B cell (primary cell): ENCODE measurements around the gene ERBB3. TPM values are rescaled to one million over a fixed set of nuclear protein-coding genes. Genes with fewer than 3 reads are reported as not detected.

Experiments used
- ATAC-seq: fragments of 200-7000 bp; cut with Tn5 transposase; one replicate; pipeline ENCODE4 v1.10.0; 2021; ENCODE audit warnings: low read depth, mild to moderate bottlenecking, moderate number of reproducible peaks, moderate library complexity
- CTCF ChIA-PET: fragments of 350-600 bp; sonication (Branson Sonifier 250); formaldehyde crosslinking; loops from one replicate; lab custom pipeline; 2021; ENCODE audit warnings: antibody characterized with exemption, inconsistent platforms; lab: Charles Lee
- POLR2A ChIA-PET: fragments of 350-600 bp; sonication (Branson Sonifier 250); formaldehyde crosslinking; loops from one replicate; lab custom pipeline; 2021; ENCODE audit warnings: antibody characterized with exemption; lab: Charles Lee
- DNase-seq: peaks from one replicate; pipeline ENCODE4 v3.0.0; 2013
- H2AFZ ChIP-seq: 2 replicates; pipeline ENCODE4 v1.6.1; 2012; ENCODE audit warnings: mild to moderate bottlenecking, low read depth, low read length; ENCODE audit not compliant: insufficient read depth, poor library complexity, severe bottlenecking
- H3K27ac ChIP-seq, 2 donors: 1 replicate in 1 of 2; 2 replicates in 1 of 2; pipeline ENCODE4 v1.5.1; 2012 to 2013; ENCODE audit warnings: low read length in 2 of 2, mild to moderate bottlenecking in 2 of 2, moderate library complexity in 1 of 2
- H3K27me3 ChIP-seq, 4 experiments: fragments of 200-600 bp in 1 of 4; sonication (generic) in 1 of 4; replicated peaks in 1 of 4; 1 replicate in 2 of 4; 2 replicates in 2 of 4; pipeline versions ENCODE4 v1.6.1 to v1.7.0; 2013 to 2016; ENCODE audit warnings: low read length in 3 of 4, mild to moderate bottlenecking in 2 of 4, mixed read lengths in 1 of 4, moderate library complexity in 1 of 4; ENCODE audit not compliant: insufficient read depth in 4 of 4, control insufficient read depth in 3 of 4; ENCODE audit errors: control extremely low read depth in 1 of 4
- H3K36me3 ChIP-seq, 2 experiments: replicated peaks in 1 of 2; 1 replicate in 1 of 2; 2 replicates in 1 of 2; pipeline versions ENCODE4 v1.6.1 to v1.7.1; 2013; ENCODE audit warnings: low read length in 1 of 2; ENCODE audit not compliant: insufficient read depth in 2 of 2, control insufficient read depth in 1 of 2; ENCODE audit errors: control extremely low read depth in 1 of 2, extremely low read depth in 1 of 2
- H3K4me1 ChIP-seq, 2 donors: fragments of 200-600 bp in 1 of 2; sonication (generic) in 1 of 2; 1 replicate in 1 of 2; 2 replicates in 1 of 2; pipeline versions ENCODE4 v1.5.1 to v1.6.1; 2013 to 2017; ENCODE audit warnings: low read length in 2 of 2; ENCODE audit not compliant: control insufficient read depth in 2 of 2, insufficient read depth in 2 of 2
- H3K4me2 ChIP-seq: replicated peaks from 2 replicates; pipeline ENCODE3; 2012; ENCODE audit warnings: mild to moderate bottlenecking, low read depth, low read length; ENCODE audit not compliant: poor library complexity, severe bottlenecking
- H3K4me3 ChIP-seq, 5 experiments: fragments of 200-600 bp in 1 of 5; sonication (generic) in 1 of 5; 1 replicate in 3 of 5; 2 replicates in 2 of 5; pipeline versions ENCODE4 v1.5.1 to v1.7.0; 2011 to 2016; ENCODE audit warnings: low read length in 4 of 5, mild to moderate bottlenecking in 4 of 5, low read depth in 2 of 5, control low read depth in 1 of 5, moderate library complexity in 1 of 5; ENCODE audit not compliant: insufficient read depth in 1 of 5; ENCODE audit errors: control extremely low read depth in 1 of 5, extremely low read depth in 1 of 5
- H3K79me2 ChIP-seq: fragments of 200-600 bp; sonication (generic); one replicate; pipeline ENCODE4 v1.6.0; 2016; ENCODE audit warnings: low read length; ENCODE audit not compliant: control insufficient read depth, insufficient read depth
- H3K9ac ChIP-seq: fragments of 200-600 bp; sonication (generic); 2 replicates; pipeline ENCODE4 v1.6.1; 2017; ENCODE audit warnings: mild to moderate bottlenecking, low read length, moderate library complexity
- H3K9me3 ChIP-seq, 3 donors: one replicate each; pipeline versions ENCODE4 v1.6.1 to v1.7.1; 2013; ENCODE audit warnings: low read length in 2 of 3; ENCODE audit not compliant: control insufficient read depth in 2 of 3, insufficient read depth in 1 of 3; ENCODE audit errors: control extremely low read depth in 1 of 3
- H4K20me1 ChIP-seq: 2 replicates; pipeline ENCODE4 v1.6.0; 2012; ENCODE audit warnings: mild to moderate bottlenecking, low read length; ENCODE audit not compliant: insufficient read depth, control insufficient read depth, poor library complexity, severe bottlenecking
- H3K27ac Mint-ChIP-seq: one replicate; pipeline ENCODE4 v1.8.0; 2021; ENCODE audit warnings: mixed read lengths
- H3K27me3 Mint-ChIP-seq: one replicate; pipeline ENCODE4 v1.8.0; 2021; ENCODE audit warnings: mixed read lengths
- H3K4me1 Mint-ChIP-seq: one replicate; pipeline ENCODE4 v1.8.0; 2021; ENCODE audit warnings: mixed read lengths
- H3K4me3 Mint-ChIP-seq: one replicate; pipeline ENCODE4 v1.8.0; 2021; ENCODE audit warnings: mixed read lengths
- H3K9me3 Mint-ChIP-seq: one replicate; pipeline ENCODE4 v1.8.0; 2022; ENCODE audit warnings: mixed read lengths; ENCODE audit not compliant: insufficient read depth
- EZH2 ChIP-seq: IDR thresholded peaks from 2 replicates; pipeline ENCODE4 v1.6.1; 2012; ENCODE audit warnings: borderline replicate concordance, low read depth, mild to moderate bottlenecking, moderate library complexity, low read length; ENCODE audit not compliant: insufficient read depth, poor library complexity, severe bottlenecking
- WGBS: methylation state at CpG from one replicate; pipeline ENCODE4 v1.1.5; 2013; ENCODE audit warnings: missing lambda C conversion rate; ENCODE audit not compliant: insufficient coverage; 5-methylcytosine and 5-hydroxymethylcytosine counted together
- intact Hi-C: fragments of 100-400 bp; cut with micrococcal nuclease; formaldehyde crosslinking; loops from one replicate; pipeline ENCODE4 v1.10.0; 2022
- polyA plus RNA-seq: library from polyadenylated mRNA; depleted of rRNA; stranded (reverse); fragments of >200 nt; gene quantifications from 2 replicates; pipeline ENCODE4 v1.2.3, GENCODE V29; 2012
- total RNA-seq, 2 donors: library from RNA; stranded (reverse); fragments of 120-200 nt in 1 of 2; gene quantifications; 1 replicate in 1 of 2; 2 replicates in 1 of 2; pipeline versions ENCODE4 v1.2.3 to v1.2.4, GENCODE V29; 2013 to 2022
- TF ChIP-seq, protein P1 (sequence below): fragments of 200-600 bp; IDR thresholded peaks from one replicate; pipeline ENCODE4 v1.8.0; 2022; ENCODE audit warnings: antibody characterized with exemption, mild to moderate bottlenecking

Gene ERBB3
- total and polyA plus RNA-seq, 2 donors (not counting 1 experiment from before 2014, with no cell fraction given): 0.10 TPM; not detected in 1

DNA sequence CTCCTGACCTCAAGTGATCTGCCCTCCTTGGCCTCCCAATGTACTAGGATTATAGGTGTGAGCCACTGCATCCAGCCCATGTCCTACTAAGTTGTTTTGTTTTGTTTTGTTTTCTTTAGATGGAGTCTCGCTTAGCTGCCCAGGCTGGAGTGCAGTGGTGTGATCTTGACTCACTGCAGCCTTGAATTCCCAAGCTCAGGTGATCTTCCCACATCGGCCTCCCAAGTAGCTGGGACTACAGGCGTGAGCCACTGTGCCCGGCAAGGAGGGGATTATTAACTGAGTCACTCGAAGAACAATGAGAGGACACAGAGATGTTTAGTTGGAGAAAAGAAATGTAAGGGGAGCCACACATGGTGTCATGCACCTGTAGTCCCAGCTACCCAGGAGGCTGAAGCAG, 18.0 kb upstream of the ERBB3 start:
- intact Hi-C loops: no loop called here
- no peak overlapping the region for H3K27ac Mint-ChIP-seq
- Histone ChIP-seq H3K27ac (no peak overlapping the region), H2AFZ (no peak overlapping the region), H3K36me3 (no peaks in the 10 kb centered on the region), H3K4me3 (no peak overlapping the region), H4K20me1 (no peaks in the 10 kb centered on the region), H3K4me1 (no peaks in the 10 kb centered on the region), H3K9ac (no peak overlapping the region), H3K9me3 (no peaks in the 10 kb centered on the region), H3K79me2 (no peaks in the 10 kb centered on the region), H3K27me3 (no peaks in the 10 kb centered on the region), H3K4me2 (no peak overlapping the region)
- no peak for DNase-seq
- no peaks in the 10 kb centered on the region for H3K9me3 Mint-ChIP-seq
- H3K27me3 Mint-ChIP-seq: peaks cover 3% of the 10 kb centered on the region
- ChIA-PET CTCF (interaction anchor here (1.5 kb wide), 1 partner anchor 17 kb away, joined by 4 read pairs; no protein-coding TSS in a partner anchor), POLR2A (no interaction called here)
- no peak for ATAC-seq
- no peak overlapping the region for H3K4me3 Mint-ChIP-seq
- WGBS: 95% methylated on average over 4 of the region's 5 CpGs
- no peak for TF ChIP-seq EZH2
- TF ChIP-seq, protein P1, sequence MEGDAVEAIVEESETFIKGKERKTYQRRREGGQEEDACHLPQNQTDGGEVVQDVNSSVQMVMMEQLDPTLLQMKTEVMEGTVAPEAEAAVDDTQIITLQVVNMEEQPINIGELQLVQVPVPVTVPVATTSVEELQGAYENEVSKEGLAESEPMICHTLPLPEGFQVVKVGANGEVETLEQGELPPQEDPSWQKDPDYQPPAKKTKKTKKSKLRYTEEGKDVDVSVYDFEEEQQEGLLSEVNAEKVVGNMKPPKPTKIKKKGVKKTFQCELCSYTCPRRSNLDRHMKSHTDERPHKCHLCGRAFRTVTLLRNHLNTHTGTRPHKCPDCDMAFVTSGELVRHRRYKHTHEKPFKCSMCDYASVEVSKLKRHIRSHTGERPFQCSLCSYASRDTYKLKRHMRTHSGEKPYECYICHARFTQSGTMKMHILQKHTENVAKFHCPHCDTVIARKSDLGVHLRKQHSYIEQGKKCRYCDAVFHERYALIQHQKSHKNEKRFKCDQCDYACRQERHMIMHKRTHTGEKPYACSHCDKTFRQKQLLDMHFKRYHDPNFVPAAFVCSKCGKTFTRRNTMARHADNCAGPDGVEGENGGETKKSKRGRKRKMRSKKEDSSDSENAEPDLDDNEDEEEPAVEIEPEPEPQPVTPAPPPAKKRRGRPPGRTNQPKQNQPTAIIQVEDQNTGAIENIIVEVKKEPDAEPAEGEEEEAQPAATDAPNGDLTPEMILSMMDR: no peak
- no peaks in the 10 kb centered on the region for H3K4me1 Mint-ChIP-seq

DNA sequence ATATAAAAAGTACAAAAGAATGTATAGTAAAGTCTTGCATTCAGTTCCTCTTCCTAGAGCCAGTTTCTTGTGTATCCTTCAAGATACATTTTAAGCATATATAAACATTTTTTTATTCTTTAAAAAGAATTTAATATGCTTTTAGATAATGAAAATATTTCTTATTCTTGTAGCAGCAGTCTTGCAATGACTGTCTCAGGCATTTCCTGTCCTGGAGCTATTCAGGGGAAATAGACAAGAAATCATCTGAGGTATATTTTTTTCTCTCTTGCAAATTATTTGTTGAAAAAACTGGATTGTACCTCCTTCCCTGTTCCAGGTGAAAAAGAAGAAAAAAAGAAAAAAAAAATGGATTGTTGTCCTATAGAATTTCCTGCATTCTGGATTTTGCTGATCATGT, 17.0 kb upstream of the ERBB3 start:
- H3K27me3 Mint-ChIP-seq: peaks cover 3% of the 10 kb centered on the region
- H3K27ac Mint-ChIP-seq: no peak overlapping the region
- Histone ChIP-seq H3K27ac (no peak overlapping the region), H2AFZ (no peak overlapping the region), H3K4me3 (no peak overlapping the region), H3K4me1 (no peaks in the 10 kb centered on the region), H3K79me2 (no peaks in the 10 kb centered on the region), H4K20me1 (no peaks in the 10 kb centered on the region), H3K9ac (no peak overlapping the region), H3K4me2 (no peak overlapping the region), H3K9me3 (no peaks in the 10 kb centered on the region), H3K27me3 (no peaks in the 10 kb centered on the region), H3K36me3 (no peaks in the 10 kb centered on the region)
- ChIA-PET POLR2A (no interaction called here), CTCF (interaction anchor here (1.5 kb wide), 1 partner anchor 18 kb away, joined by 4 read pairs; no protein-coding TSS in a partner anchor)
- H3K4me3 Mint-ChIP-seq: no peak overlapping the region
- TF ChIP-seq, protein P1: no peak
- no peak for TF ChIP-seq EZH2
- DNase-seq (no peak), ATAC-seq (no peak)
- intact Hi-C loops: no loop called here
- H3K9me3 Mint-ChIP-seq: no peaks in the 10 kb centered on the region
- H3K4me1 Mint-ChIP-seq: no peaks in the 10 kb centered on the region
